WTC11 (cell line): ENCODE measurements around the gene WASF3.

Experiments used
- ELF4 ChIP-seq: sonication (generic); formaldehyde crosslinking; IDR thresholded peaks from 2 replicates; pipeline ENCODE4 v1.8.1; 2022; ENCODE audit warnings: low read depth, mild to moderate bottlenecking, moderate library complexity, missing genetic modification reagents
- ETV6 ChIP-seq: sonication (generic); formaldehyde crosslinking; IDR thresholded peaks from 2 replicates; pipeline ENCODE4 v1.8.1; 2022; ENCODE audit warnings: mild to moderate bottlenecking, missing genetic modification reagents
- HMGA2 ChIP-seq: fragments of 250-450 bp; sonication (Bioruptor Pico); IDR thresholded peaks from 2 replicates; pipeline ENCODE4 v1.4.0; 2021; ENCODE audit warnings: mild to moderate bottlenecking, moderate library complexity
- JUN ChIP-seq: sonication (generic); formaldehyde crosslinking; IDR thresholded peaks from 2 replicates; pipeline ENCODE4 v1.8.0; 2023; ENCODE audit warnings: mild to moderate bottlenecking, missing genetic modification reagents
- MYBL2 ChIP-seq: sonication (generic); formaldehyde crosslinking; IDR thresholded peaks from 2 replicates; pipeline ENCODE4 v1.8.1; 2023; ENCODE audit warnings: mild to moderate bottlenecking, moderate library complexity, missing genetic modification reagents
- PREB ChIP-seq: sonication (generic); formaldehyde crosslinking; IDR thresholded peaks from 2 replicates; pipeline ENCODE4 v1.8.1; 2022; ENCODE audit warnings: mild to moderate bottlenecking, missing genetic modification reagents, moderate library complexity, borderline replicate concordance
- USF1 ChIP-seq: sonication (generic); formaldehyde crosslinking; IDR thresholded peaks from 2 replicates; pipeline ENCODE4 v1.8.0; 2022; ENCODE audit warnings: mild to moderate bottlenecking, missing genetic modification reagents
- ZNF121 ChIP-seq: sonication (generic); formaldehyde crosslinking; IDR thresholded peaks from 2 replicates; pipeline ENCODE4 v1.8.0; 2023; ENCODE audit warnings: missing genetic modification reagents
- TF ChIP-seq, protein P1 (sequence below): fragments of 200-600 bp; IDR thresholded peaks from 2 replicates; pipeline ENCODE4 v1.8.0; 2022; ENCODE audit warnings: antibody characterized with exemption
- TF ChIP-seq, protein P2 (sequence below): fragments of 250-450 bp; sonication (Bioruptor Pico); IDR thresholded peaks from 2 replicates; pipeline ENCODE4 v1.8.0; 2021; ENCODE audit warnings: mild to moderate bottlenecking

DNA sequence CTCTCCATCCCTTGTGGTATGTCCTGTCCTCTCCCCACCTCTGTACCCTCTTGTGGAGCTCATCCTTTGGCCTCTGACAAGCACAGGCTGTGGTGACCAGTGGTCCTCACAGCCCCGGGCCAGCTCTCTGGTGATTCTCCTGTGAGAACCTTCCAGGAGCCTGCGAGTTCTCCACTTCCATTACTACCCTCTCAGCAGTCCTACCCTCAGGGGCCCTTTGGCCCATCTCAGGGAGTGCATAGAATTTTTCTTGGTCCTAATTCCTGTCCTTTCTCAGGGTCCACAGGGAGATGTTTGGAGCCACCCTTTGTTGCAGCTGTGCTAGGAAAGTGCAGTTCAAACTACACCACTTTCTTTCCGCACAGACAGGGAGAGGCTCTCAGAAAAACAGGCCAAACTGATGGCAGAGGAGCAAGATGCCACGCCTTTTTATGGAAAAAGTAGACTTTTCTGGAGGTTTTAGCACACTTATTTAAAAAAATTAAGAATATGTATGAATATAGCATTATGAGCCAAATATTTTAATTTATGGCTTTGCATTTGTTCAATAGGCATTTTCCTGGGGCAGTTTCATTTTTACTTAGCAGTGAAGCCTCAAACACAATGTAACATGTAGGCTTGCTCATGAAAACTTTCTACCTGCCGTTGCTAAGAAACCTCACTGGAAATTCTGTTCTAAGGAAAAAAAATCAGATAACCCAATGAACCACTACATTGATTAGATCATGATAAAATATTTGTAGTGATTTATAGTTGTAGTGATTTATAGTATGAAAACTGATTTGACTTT lies 111.1 kb downstream of the WASF3 start:
- no peak for TF ChIP-seq ZNF121 (CRISPR knock-in tag)
- no peak for TF ChIP-seq HMGA2 (CRISPR knock-in tag)
- TF ChIP-seq USF1: no peak
- TF ChIP-seq, protein P1, sequence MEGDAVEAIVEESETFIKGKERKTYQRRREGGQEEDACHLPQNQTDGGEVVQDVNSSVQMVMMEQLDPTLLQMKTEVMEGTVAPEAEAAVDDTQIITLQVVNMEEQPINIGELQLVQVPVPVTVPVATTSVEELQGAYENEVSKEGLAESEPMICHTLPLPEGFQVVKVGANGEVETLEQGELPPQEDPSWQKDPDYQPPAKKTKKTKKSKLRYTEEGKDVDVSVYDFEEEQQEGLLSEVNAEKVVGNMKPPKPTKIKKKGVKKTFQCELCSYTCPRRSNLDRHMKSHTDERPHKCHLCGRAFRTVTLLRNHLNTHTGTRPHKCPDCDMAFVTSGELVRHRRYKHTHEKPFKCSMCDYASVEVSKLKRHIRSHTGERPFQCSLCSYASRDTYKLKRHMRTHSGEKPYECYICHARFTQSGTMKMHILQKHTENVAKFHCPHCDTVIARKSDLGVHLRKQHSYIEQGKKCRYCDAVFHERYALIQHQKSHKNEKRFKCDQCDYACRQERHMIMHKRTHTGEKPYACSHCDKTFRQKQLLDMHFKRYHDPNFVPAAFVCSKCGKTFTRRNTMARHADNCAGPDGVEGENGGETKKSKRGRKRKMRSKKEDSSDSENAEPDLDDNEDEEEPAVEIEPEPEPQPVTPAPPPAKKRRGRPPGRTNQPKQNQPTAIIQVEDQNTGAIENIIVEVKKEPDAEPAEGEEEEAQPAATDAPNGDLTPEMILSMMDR: no peak
- no peak for TF ChIP-seq MYBL2
- no peak for TF ChIP-seq JUN
- no peak for TF ChIP-seq PREB (CRISPR knock-in tag)
- no peak for TF ChIP-seq ETV6
- TF ChIP-seq, protein P2, sequence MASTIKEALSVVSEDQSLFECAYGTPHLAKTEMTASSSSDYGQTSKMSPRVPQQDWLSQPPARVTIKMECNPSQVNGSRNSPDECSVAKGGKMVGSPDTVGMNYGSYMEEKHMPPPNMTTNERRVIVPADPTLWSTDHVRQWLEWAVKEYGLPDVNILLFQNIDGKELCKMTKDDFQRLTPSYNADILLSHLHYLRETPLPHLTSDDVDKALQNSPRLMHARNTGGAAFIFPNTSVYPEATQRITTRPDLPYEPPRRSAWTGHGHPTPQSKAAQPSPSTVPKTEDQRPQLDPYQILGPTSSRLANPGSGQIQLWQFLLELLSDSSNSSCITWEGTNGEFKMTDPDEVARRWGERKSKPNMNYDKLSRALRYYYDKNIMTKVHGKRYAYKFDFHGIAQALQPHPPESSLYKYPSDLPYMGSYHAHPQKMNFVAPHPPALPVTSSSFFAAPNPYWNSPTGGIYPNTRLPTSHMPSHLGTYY (CRISPR knock-in tag): no peak
- TF ChIP-seq ELF4 (CRISPR knock-in tag): no peak
